Fibroblast of lung (primary cell): ENCODE data around the gene STK32B. TPM values are rescaled to one million over a fixed set of nuclear protein-coding genes. Genes with fewer than 3 reads are reported as not detected.

ENCODE experiments used
- DNase-seq, 2 donors: peaks; one replicate each; pipeline versions ENCODE4 v3.0.0 to v3.0.0-alpha.2; 2010; ENCODE audit warnings: low read depth in 2 of 2
- H2AFZ ChIP-seq: 2 replicates; pipeline ENCODE4 v1.5.1; 2012; ENCODE audit warnings: low read length, control low read depth, inconsistent platforms
- H3K27ac ChIP-seq: 2 replicates; pipeline ENCODE4 v1.5.1; 2011; ENCODE audit warnings: low read length, control low read depth; ENCODE audit not compliant: insufficient read depth
- H3K27me3 ChIP-seq: 2 replicates; pipeline ENCODE4 v1.5.1; 2011; ENCODE audit warnings: mild to moderate bottlenecking, low read length; ENCODE audit not compliant: control insufficient read depth, insufficient read depth
- H3K36me3 ChIP-seq: 2 replicates; pipeline ENCODE4 v1.5.1; 2011; ENCODE audit warnings: low read length; ENCODE audit not compliant: control insufficient read depth, insufficient read depth
- H3K4me1 ChIP-seq: 2 replicates; pipeline ENCODE4 v1.5.1; 2011; ENCODE audit warnings: low read length; ENCODE audit not compliant: control insufficient read depth, insufficient read depth; ENCODE audit errors: extremely low read depth
- H3K4me2 ChIP-seq: 2 replicates; pipeline ENCODE4 v1.5.1; 2011; ENCODE audit warnings: low read length, control low read depth; ENCODE audit not compliant: insufficient read depth; ENCODE audit errors: extremely low read depth
- H3K4me3 ChIP-seq, 4 experiments: fragments of 200-600 bp in 1 of 4; sonication (generic) in 1 of 4; replicated peaks in 1 of 4; 2 replicates each; pipeline ENCODE4 v1.5.1; 2011 to 2016; ENCODE audit warnings: low read length in 4 of 4, low read depth in 3 of 4, mild to moderate bottlenecking in 3 of 4, control low read depth in 2 of 4, inconsistent platforms in 1 of 4, mixed read lengths in 1 of 4; ENCODE audit not compliant: insufficient read depth in 1 of 4; ENCODE audit errors: control extremely low read depth in 1 of 4
- H3K79me2 ChIP-seq: 2 replicates; pipeline ENCODE4 v1.5.1; 2012; ENCODE audit warnings: mild to moderate bottlenecking, low read length, inconsistent platforms; ENCODE audit not compliant: control insufficient read depth, insufficient read depth
- H3K9ac ChIP-seq: 2 replicates; pipeline ENCODE4 v1.5.1; 2011; ENCODE audit warnings: mild to moderate bottlenecking, low read length, control low read depth; ENCODE audit not compliant: insufficient read depth
- H3K9me3 ChIP-seq: 2 replicates; pipeline ENCODE4 v1.5.1; 2012; ENCODE audit warnings: low read depth, low read length; ENCODE audit not compliant: control insufficient read depth, insufficient read depth
- H4K20me1 ChIP-seq: 2 replicates; pipeline ENCODE4 v1.5.1; 2011; ENCODE audit warnings: low read length; ENCODE audit not compliant: control insufficient read depth, insufficient read depth; ENCODE audit errors: extremely low read depth
- EZH2 ChIP-seq: IDR thresholded peaks from 2 replicates; pipeline ENCODE4 v1.5.1; 2012; ENCODE audit warnings: low read length, control low read depth, mild to moderate bottlenecking; ENCODE audit errors: missing control alignments
- polyA plus RNA-seq, 2 donors: library from polyadenylated mRNA; depleted of rRNA in 1 of 2; stranded (reverse) in 1 of 2; unstranded in 1 of 2; fragments of >200 nt; gene quantifications; 2 replicates each; pipeline ENCODE4 v1.2.1, GENCODE V29; 2011 to 2012; ENCODE audit warnings: missing spikeins in 1 of 2
- total RNA-seq: library from RNA; depleted of rRNA; stranded (reverse); fragments of >200 nt; gene quantifications from 2 replicates; pipeline ENCODE4 v1.2.1, GENCODE V29; 2014
- TF ChIP-seq, protein P1 (sequence below), 2 donors: IDR thresholded peaks in 1 of 2; conservative IDR thresholded peaks in 1 of 2; 1 replicate in 1 of 2; 2 replicates in 1 of 2; pipeline ENCODE4 v1.5.1; 2011 to 2012; ENCODE audit warnings: low read length in 2 of 2, control low read depth in 1 of 2, inconsistent platforms in 1 of 2, low read depth in 1 of 2, mild to moderate bottlenecking in 1 of 2

Gene STK32B
- total and polyA plus RNA-seq, 2 donors (not counting 1 experiment from before 2014, with no cell fraction given) = 0.50 to 1.4 TPM

DNA sequence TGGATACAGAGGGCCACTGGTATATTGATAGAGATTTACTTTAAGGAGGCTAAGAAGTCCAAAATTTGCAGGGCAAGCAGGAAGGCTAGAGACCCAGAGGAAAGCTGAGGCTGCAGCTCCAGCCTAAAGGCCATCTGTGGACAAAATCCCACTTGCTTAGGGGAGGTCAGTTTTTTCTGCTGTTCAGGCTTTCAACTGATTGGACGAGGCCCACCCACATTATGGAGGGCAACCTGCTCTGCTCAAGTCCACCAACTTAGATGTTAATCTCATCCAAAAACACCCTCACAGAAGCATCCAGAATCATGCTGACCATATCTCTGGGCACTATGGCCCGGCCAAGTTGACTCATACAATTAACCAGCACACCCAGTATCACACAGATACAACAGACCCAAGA lies 480.8 kb downstream of the STK32B start:
- H3K4me1 ChIP-seq = no peaks in the 10 kb centered on the region
- H3K27ac ChIP-seq = no peak overlapping the region
- no peak overlapping the region for H3K4me3 ChIP-seq
- no peak overlapping the region for H3K9ac ChIP-seq
- H3K9me3 ChIP-seq = no peaks in the 10 kb centered on the region
- no peaks in the 10 kb centered on the region for H3K27me3 ChIP-seq
- DNase-seq = no peak
- H3K36me3 ChIP-seq = no peaks in the 10 kb centered on the region
- H3K4me2 ChIP-seq = no peak overlapping the region
- no peak overlapping the region for H2AFZ ChIP-seq
- no peak for TF ChIP-seq EZH2
- TF ChIP-seq, protein P1, sequence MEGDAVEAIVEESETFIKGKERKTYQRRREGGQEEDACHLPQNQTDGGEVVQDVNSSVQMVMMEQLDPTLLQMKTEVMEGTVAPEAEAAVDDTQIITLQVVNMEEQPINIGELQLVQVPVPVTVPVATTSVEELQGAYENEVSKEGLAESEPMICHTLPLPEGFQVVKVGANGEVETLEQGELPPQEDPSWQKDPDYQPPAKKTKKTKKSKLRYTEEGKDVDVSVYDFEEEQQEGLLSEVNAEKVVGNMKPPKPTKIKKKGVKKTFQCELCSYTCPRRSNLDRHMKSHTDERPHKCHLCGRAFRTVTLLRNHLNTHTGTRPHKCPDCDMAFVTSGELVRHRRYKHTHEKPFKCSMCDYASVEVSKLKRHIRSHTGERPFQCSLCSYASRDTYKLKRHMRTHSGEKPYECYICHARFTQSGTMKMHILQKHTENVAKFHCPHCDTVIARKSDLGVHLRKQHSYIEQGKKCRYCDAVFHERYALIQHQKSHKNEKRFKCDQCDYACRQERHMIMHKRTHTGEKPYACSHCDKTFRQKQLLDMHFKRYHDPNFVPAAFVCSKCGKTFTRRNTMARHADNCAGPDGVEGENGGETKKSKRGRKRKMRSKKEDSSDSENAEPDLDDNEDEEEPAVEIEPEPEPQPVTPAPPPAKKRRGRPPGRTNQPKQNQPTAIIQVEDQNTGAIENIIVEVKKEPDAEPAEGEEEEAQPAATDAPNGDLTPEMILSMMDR (conservative IDR thresholded peaks at IDR 0.05 in 1 of 2, IDR thresholded peaks at IDR 0.05 in 1 of 2; ENCODE audit: low read depth in 1 of 2, low read length in 2 of 2) = no peak
- H3K79me2 ChIP-seq = no peaks in the 10 kb centered on the region
- H4K20me1 ChIP-seq = no peaks in the 10 kb centered on the region

DNA sequence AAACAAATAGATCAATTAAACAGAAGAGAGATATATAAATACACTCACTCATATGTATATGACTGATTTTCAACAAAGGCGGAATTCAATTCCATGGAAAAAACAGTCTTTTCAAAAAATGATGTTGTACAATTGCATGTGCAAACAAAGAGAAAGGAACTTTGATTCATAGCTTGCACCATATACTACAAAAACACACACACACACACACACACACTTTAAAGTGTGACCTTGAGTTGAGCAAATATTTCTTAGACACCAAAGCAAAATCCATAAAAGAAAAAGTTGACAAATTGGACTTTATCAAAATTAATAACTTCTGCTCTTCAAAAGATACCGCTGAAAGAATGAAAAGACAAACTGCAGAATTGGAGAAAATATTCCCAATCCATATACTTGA lies 488.3 kb downstream of the STK32B start:
- H2AFZ ChIP-seq = no peak overlapping the region
- no peak overlapping the region for H3K27ac ChIP-seq
- H3K27me3 ChIP-seq = no peaks in the 10 kb centered on the region
- no peaks in the 10 kb centered on the region for H3K79me2 ChIP-seq
- no peak overlapping the region for H3K9ac ChIP-seq
- DNase-seq = no peak
- no peaks in the 10 kb centered on the region for H4K20me1 ChIP-seq
- TF ChIP-seq, protein P1 (conservative IDR thresholded peaks at IDR 0.05 in 1 of 2, IDR thresholded peaks at IDR 0.05 in 1 of 2; ENCODE audit: low read depth in 1 of 2, low read length in 2 of 2) = no peak
- TF ChIP-seq EZH2 = no peak
- H3K4me1 ChIP-seq = no peaks in the 10 kb centered on the region
- H3K36me3 ChIP-seq = no peaks in the 10 kb centered on the region
- H3K9me3 ChIP-seq = no peaks in the 10 kb centered on the region
- no peak overlapping the region for H3K4me2 ChIP-seq
- no peak overlapping the region for H3K4me3 ChIP-seq

DNA sequence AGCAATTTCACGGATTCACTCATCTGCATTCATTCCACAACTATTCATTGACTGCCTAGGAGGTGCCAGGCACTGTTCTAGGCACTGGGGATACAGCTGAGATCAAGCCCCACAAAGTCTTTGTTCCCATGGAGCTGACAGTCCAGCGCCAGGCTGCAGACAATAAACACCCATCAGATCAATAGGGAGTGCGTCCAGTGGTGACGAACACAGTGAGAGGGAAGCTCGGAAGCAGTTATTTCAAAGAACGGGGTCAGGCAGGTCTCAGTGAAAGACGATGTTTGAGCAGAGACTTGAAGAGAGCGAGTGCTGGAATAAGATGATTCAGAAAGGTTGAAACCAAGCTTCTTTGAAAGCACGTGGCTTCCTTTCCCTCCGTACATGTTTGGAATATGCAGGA lies 489.9 kb downstream of the STK32B start:
- no peaks in the 10 kb centered on the region for H3K79me2 ChIP-seq
- no peak overlapping the region for H2AFZ ChIP-seq
- H3K27me3 ChIP-seq = no peaks in the 10 kb centered on the region
- H3K4me3 ChIP-seq = no peak overlapping the region
- no peaks in the 10 kb centered on the region for H3K9me3 ChIP-seq
- TF ChIP-seq, protein P1 (conservative IDR thresholded peaks at IDR 0.05 in 1 of 2, IDR thresholded peaks at IDR 0.05 in 1 of 2; ENCODE audit: low read depth in 1 of 2, low read length in 2 of 2) = no peak
- no peak for TF ChIP-seq EZH2
- no peaks in the 10 kb centered on the region for H4K20me1 ChIP-seq
- no peaks in the 10 kb centered on the region for H3K4me1 ChIP-seq
- H3K36me3 ChIP-seq = no peaks in the 10 kb centered on the region
- H3K9ac ChIP-seq = no peak overlapping the region
- no peak for DNase-seq
- H3K4me2 ChIP-seq = no peak overlapping the region
- H3K27ac ChIP-seq = no peak overlapping the region
